Neural progenitor cell (in vitro differentiated cells): ENCODE data around the gene LENG9. TPM values are rescaled to one million over a fixed set of nuclear protein-coding genes. Genes with fewer than 3 reads are reported as not detected.
A peak's percentile ranks its signal among the peaks of the same experiment; 100 is the strongest.
"Not testable (repeated sequence)": the region's sequence is repeated elsewhere in the genome, so short reads cannot be mapped to it uniquely, and the experiment has no call there.

Experiments
- DNase-seq: peaks from one replicate; pipeline ENCODE4 v3.0.0-alpha.2; 2016; ENCODE audit warnings: low spot score
- H2AFZ ChIP-seq: fragments of 200-600 bp; sonication (generic); replicated peaks from 2 replicates; pipeline ENCODE4 v1.6.1; 2016; ENCODE audit warnings: antibody characterized with exemption
- H3F3A ChIP-seq: fragments of 200-600 bp; sonication (generic); 2 replicates; pipeline ENCODE4 v1.6.1; 2016; ENCODE audit warnings: antibody characterized with exemption, low read depth
- H3K27ac ChIP-seq: fragments of 200-600 bp; sonication (generic); 2 replicates; pipeline ENCODE4 v1.5.1; 2016; ENCODE audit warnings: mild to moderate bottlenecking
- H3K27me3 ChIP-seq: fragments of 200-600 bp; sonication (generic); 2 replicates; pipeline ENCODE4 v1.6.1; 2016; ENCODE audit warnings: mild to moderate bottlenecking, moderate library complexity
- H3K36me3 ChIP-seq: fragments of 200-600 bp; sonication (generic); 2 replicates; pipeline ENCODE4 v1.5.1; 2016
- H3K4me1 ChIP-seq: fragments of 200-600 bp; sonication (generic); 2 replicates; pipeline ENCODE4 v1.6.1; 2016; ENCODE audit warnings: mixed run types
- H3K4me2 ChIP-seq: fragments of 200-600 bp; sonication (generic); 2 replicates; pipeline ENCODE4 v1.6.1; 2016
- H3K4me3 ChIP-seq: fragments of 200-600 bp; sonication (generic); 2 replicates; pipeline ENCODE4 v1.5.1; 2016
- H3K79me2 ChIP-seq: fragments of 200-600 bp; sonication (generic); 2 replicates; pipeline ENCODE4 v1.6.1; 2016; ENCODE audit warnings: low read depth
- H3K9ac ChIP-seq: fragments of 200-600 bp; sonication (generic); 2 replicates; pipeline ENCODE4 v1.6.1; 2016
- H3K9me3 ChIP-seq: fragments of 200-600 bp; sonication (generic); 2 replicates; pipeline ENCODE4 v1.5.1; 2016; ENCODE audit warnings: low read depth
- H4K20me1 ChIP-seq: fragments of 200-600 bp; sonication (generic); 2 replicates; pipeline ENCODE4 v1.6.1; 2016; ENCODE audit warnings: low read depth
- H3K27ac Mint-ChIP-seq: 3 replicates; pipeline ENCODE4 v1.8.0; 2021; ENCODE audit warnings: mixed read lengths
- H3K27me3 Mint-ChIP-seq: 2 replicates; pipeline ENCODE4 v1.8.0; 2022; ENCODE audit warnings: low read depth, mild to moderate bottlenecking, inconsistent platforms, moderate library complexity, mixed read lengths; ENCODE audit not compliant: insufficient read depth
- H3K36me3 Mint-ChIP-seq: 3 replicates; pipeline ENCODE4 v1.8.0; 2021; ENCODE audit warnings: mixed read lengths
- H3K4me1 Mint-ChIP-seq: 3 replicates; pipeline ENCODE4 v1.8.0; 2021; ENCODE audit warnings: mixed read lengths
- H3K4me3 Mint-ChIP-seq: 3 replicates; pipeline ENCODE4 v1.8.0; 2021; ENCODE audit warnings: mild to moderate bottlenecking, moderate library complexity, mixed read lengths
- H3K9me3 Mint-ChIP-seq: 3 replicates; pipeline ENCODE4 v1.8.0; 2020; ENCODE audit warnings: mixed read lengths
- CTCF ChIP-seq: fragments of 200-600 bp; sonication (generic); IDR thresholded peaks from 2 replicates; pipeline ENCODE4 v1.5.1; 2017; ENCODE audit warnings: antibody characterized with exemption, mild to moderate bottlenecking
- EZH2 ChIP-seq: fragments of 200-600 bp; sonication (generic); IDR thresholded peaks from 2 replicates; pipeline ENCODE4 v1.6.1; 2017; ENCODE audit warnings: antibody characterized with exemption, mild to moderate bottlenecking, moderate library complexity
- EZH2phosphoT487 ChIP-seq: fragments of 200-600 bp; sonication (generic); IDR thresholded peaks from 2 replicates; pipeline ENCODE4 v1.6.1; 2017; ENCODE audit warnings: antibody characterized with exemption
- total RNA-seq: library from RNA; depleted of rRNA; stranded (reverse); fragments of >200 nt; gene quantifications from 2 replicates; pipeline ENCODE4 v1.2.3, GENCODE V29; 2015; ENCODE audit warnings: low replicate concordance

The LENG9 gene
- total RNA-seq, 1 donor from 2014 or later: 0.79 TPM

- Mint-ChIP-seq H3K27ac (no peak overlapping the region), H3K27me3 (peaks cover 14% of the 10 kb centered on the region), H3K9me3 (no peaks in the 10 kb centered on the region), H3K4me1 (peaks cover 23% of the 10 kb centered on the region), H3K36me3 (no peaks in the 10 kb centered on the region), H3K4me3 (peak overlapping the region; percentile 77)
- Histone ChIP-seq H3K36me3 (no peaks in the 10 kb centered on the region), H3K4me2 (peak overlapping the region; percentile 76), H2AFZ (peak overlapping the region; percentile 73), H3K4me3 (peak overlapping the region; percentile 40), H3K4me1 (peaks cover 14% of the 10 kb centered on the region), H3F3A (peaks cover 5% of the 10 kb centered on the region), H3K27me3 (peaks cover 81% of the 10 kb centered on the region), H3K9ac (no peak overlapping the region), H3K9me3 (no peaks in the 10 kb centered on the region), H4K20me1 (no peaks in the 10 kb centered on the region), H3K79me2 (no peaks in the 10 kb centered on the region), H3K27ac (no peak overlapping the region)
- DNase-seq: no peak
- no peak for TF ChIP-seq EZH2phosphoT487
- TF ChIP-seq CTCF: no peak
- no peak for TF ChIP-seq EZH2
Measured at GRCh38 chr19:54470276-54470887, 6.8 kb upstream of the LENG9 start.

GRCh38 chr19:54469496-54469934, 5.9 kb upstream of the LENG9 start:
- H3K79me2 ChIP-seq: no peaks in the 10 kb centered on the region
- TF ChIP-seq EZH2phosphoT487 (no peak), CTCF (no peak), EZH2 (no peak)
- Mint-ChIP-seq H3K27me3 (peaks cover 14% of the 10 kb centered on the region), H3K36me3 (no peaks in the 10 kb centered on the region), H3K9me3 (no peaks in the 10 kb centered on the region), H3K4me3 (peak overlapping the region; percentile 2), H3K27ac (no peak overlapping the region), H3K4me1 (peaks cover 23% of the 10 kb centered on the region)
- H3K4me2 ChIP-seq: no peak overlapping the region
- H3F3A ChIP-seq: peaks cover 10% of the 10 kb centered on the region
- no peak overlapping the region for H3K27ac ChIP-seq
- no peaks in the 10 kb centered on the region for H3K9me3 ChIP-seq
- H3K36me3 ChIP-seq: no peaks in the 10 kb centered on the region
- no peak for DNase-seq
- no peak overlapping the region for H2AFZ ChIP-seq
- H4K20me1 ChIP-seq: no peaks in the 10 kb centered on the region
- H3K27me3 ChIP-seq: peaks cover 83% of the 10 kb centered on the region
- no peak overlapping the region for H3K9ac ChIP-seq
- peaks cover 14% of the 10 kb centered on the region for H3K4me1 ChIP-seq
- H3K4me3 ChIP-seq: no peak overlapping the region

- DNase-seq, H3K9ac ChIP-seq, H3K79me2 ChIP-seq, H3K4me2 ChIP-seq, H3K4me1 ChIP-seq, H3K27ac ChIP-seq, H3K36me3 Mint-ChIP-seq, H3K36me3 ChIP-seq, H3K9me3 Mint-ChIP-seq, H3K27ac Mint-ChIP-seq, H2AFZ ChIP-seq, H3K4me3 ChIP-seq, H3K9me3 ChIP-seq: not testable (repeated sequence)
- Mint-ChIP-seq H3K4me3 (peak overlapping the region; percentile 80), H3K27me3 (peaks cover 25% of the 10 kb centered on the region), H3K4me1 (peaks cover 25% of the 10 kb centered on the region)
- Histone ChIP-seq H4K20me1 (peaks cover 17% of the 10 kb centered on the region), H3F3A (peaks cover 40% of the 10 kb centered on the region), H3K27me3 (peaks cover 63% of the 10 kb centered on the region)
Measured at GRCh38 chr19:54466110-54466480, 2.5 kb upstream of the LENG9 start.

- Histone ChIP-seq H3K27me3 (peaks cover 58% of the 10 kb centered on the region), H3K4me3 (no peak overlapping the region), H3F3A (peaks cover 45% of the 10 kb centered on the region), H3K9ac (no peak overlapping the region), H3K4me2 (no peak overlapping the region), H3K27ac (no peak overlapping the region), H3K36me3 (no peaks in the 10 kb centered on the region), H3K9me3 (no peaks in the 10 kb centered on the region), H3K4me1 (peaks cover under 1% of the 10 kb centered on the region), H2AFZ (no peak overlapping the region), H3K79me2 (no peaks in the 10 kb centered on the region), H4K20me1 (peaks cover 22% of the 10 kb centered on the region)
- Mint-ChIP-seq H3K9me3 (no peaks in the 10 kb centered on the region), H3K27ac (no peak overlapping the region), H3K27me3 (peaks cover 22% of the 10 kb centered on the region), H3K4me3 (peak overlapping the region; percentile 80), H3K36me3 (no peaks in the 10 kb centered on the region), H3K4me1 (peaks cover 21% of the 10 kb centered on the region)
- peak; percentile 24 for DNase-seq
- TF ChIP-seq CTCF: no peak
- peak; percentile 10 for TF ChIP-seq EZH2
Measured at GRCh38 chr19:54465426-54466109, 2.0 kb upstream of the LENG9 start.
